K562 (cell line): ENCODE measurements around the gene KRTAP26-1. TPM values are rescaled to one million over a fixed set of nuclear protein-coding genes. Genes with fewer than 3 reads are reported as not detected.

Source experiments
- ATAC-seq: fragments of 200-7000 bp; cut with Tn5 transposase; 3 replicates; pipeline ENCODE4 v1.9.1; 2020; ENCODE audit warnings: moderate library complexity
- BruUV-seq: library from RNA; stranded (reverse); fragments of 400-500 nt; replicated peaks from 2 replicates; lab custom pipeline; 2021; lab: Mats Ljungman, UMichigan
- CTCF ChIA-PET: fragments of 300-600 bp; formaldehyde crosslinking; extraction: SDS; loops from one replicate; lab custom pipeline; 2021; ENCODE audit warnings: low intra/inter-chr PET ratio; lab: Yijun Ruan, JAX
- POLR2A ChIA-PET: fragments of 300-600, 350-650 bp; sonication (Branson Sonifier 250); formaldehyde crosslinking; extraction: SDS; loops from one replicate; lab custom pipeline; 2021; ENCODE audit warnings: antibody characterized with exemption, inconsistent platforms; lab: Yijun Ruan, JAX
- DNase-seq, 4 experiments: peaks; one replicate each; pipeline versions ENCODE4 v3.0.0 to v3.0.0-alpha.2; 2011 to 2018; ENCODE audit warnings: low spot score in 3 of 4, mixed read lengths in 3 of 4; ENCODE audit errors: extremely low read depth in 1 of 4
- FAIRE-seq: peaks from 2 replicates; lab custom pipeline; 2011; peaks lifted over from hg19 to GRCh38; lab: Jason Lieb, UNC
- H2AFZ ChIP-seq: 2 replicates; pipeline ENCODE4 v1.6.0; 2011; ENCODE audit warnings: low read depth, low read length, control low read depth, inconsistent platforms
- H3K27ac ChIP-seq: fragments of 200-600 bp; 3 replicates; pipeline ENCODE4 v1.8.0; 2011; ENCODE audit warnings: low read depth, mild to moderate bottlenecking, control low read depth, inconsistent platforms, low read length, moderate library complexity, mixed read lengths; ENCODE audit errors: extremely low read depth
- H3K27me3 ChIP-seq, 2 experiments: fragments of 300-600 bp in 1 of 2; 2 replicates in 1 of 2; 3 replicates in 1 of 2; pipeline versions ENCODE4 v1.6.0 to v1.8.0; 2011; ENCODE audit warnings: inconsistent platforms in 2 of 2, low read length in 2 of 2, mild to moderate bottlenecking in 1 of 2, mixed read lengths in 1 of 2, moderate library complexity in 1 of 2; ENCODE audit not compliant: control insufficient read depth in 2 of 2, insufficient read depth in 2 of 2
- H3K36me3 ChIP-seq: fragments of 300-600 bp; 3 replicates; pipeline ENCODE4 v1.8.0; 2011; ENCODE audit warnings: mild to moderate bottlenecking, low read length, inconsistent platforms; ENCODE audit not compliant: control insufficient read depth, insufficient read depth
- H3K4me1 ChIP-seq, 2 experiments: fragments of 200-600 bp in 1 of 2; replicated peaks in 1 of 2; 2 replicates in 1 of 2; 3 replicates in 1 of 2; pipeline versions ENCODE4 v1.5.1 to v1.8.0; 2011; ENCODE audit warnings: inconsistent platforms in 2 of 2, low read length in 2 of 2, mild to moderate bottlenecking in 1 of 2, mixed read lengths in 1 of 2, moderate library complexity in 1 of 2; ENCODE audit not compliant: control insufficient read depth in 2 of 2, insufficient read depth in 2 of 2
- H3K4me2 ChIP-seq: 2 replicates; pipeline ENCODE4 v1.6.1; 2011; ENCODE audit warnings: low read length, control low read depth, inconsistent platforms, mixed read lengths; ENCODE audit not compliant: insufficient read depth
- H3K4me3 ChIP-seq: fragments of 200-600 bp; sonication (generic), shearing (Covaris generic); 2 replicates; pipeline ENCODE4 v1.5.1; 2016; ENCODE audit warnings: control low read depth, inconsistent platforms
- H3K79me2 ChIP-seq: fragments of 200-600 bp; 3 replicates; pipeline ENCODE4 v1.8.0; 2011; ENCODE audit warnings: low read length, inconsistent platforms; ENCODE audit not compliant: control insufficient read depth, insufficient read depth
- H3K9ac ChIP-seq, 2 experiments: 2 replicates each; pipeline versions ENCODE4 v1.6.0 to v1.6.1; 2011; ENCODE audit warnings: low read depth in 2 of 2, low read length in 2 of 2, control low read depth in 1 of 2, inconsistent platforms in 1 of 2, mild to moderate bottlenecking in 1 of 2, mixed read lengths in 1 of 2; ENCODE audit not compliant: insufficient read depth in 1 of 2
- H3K9me1 ChIP-seq: one replicate; pipeline ENCODE4 v1.6.0; 2011; ENCODE audit warnings: inconsistent platforms, mild to moderate bottlenecking, low read length, moderate library complexity; ENCODE audit not compliant: control insufficient read depth, insufficient read depth
- H3K9me3 ChIP-seq: replicated peaks from 2 replicates; pipeline ENCODE4 v1.5.1; 2011; ENCODE audit warnings: low read depth, low read length, inconsistent platforms; ENCODE audit not compliant: control insufficient read depth, insufficient read depth
- H4K20me1 ChIP-seq: replicated peaks from 2 replicates; pipeline ENCODE4 v1.6.1; 2011; ENCODE audit warnings: low read length, inconsistent platforms, mixed read lengths; ENCODE audit not compliant: control insufficient read depth, insufficient read depth
- EP400 ChIP-seq: fragments of 450-650 bp; IDR thresholded peaks from 2 replicates; pipeline ENCODE4 v1.6.1; 2017; ENCODE audit warnings: antibody characterized with exemption, mild to moderate bottlenecking, moderate library complexity
- HMGN3 ChIP-seq: IDR thresholded peaks from 2 replicates; pipeline ENCODE4 v1.6.1; 2011; ENCODE audit warnings: borderline replicate concordance, low read depth, mild to moderate bottlenecking, mixed read lengths, low read length; ENCODE audit not compliant: insufficient read length; ENCODE audit errors: extremely low read depth
- SP1 ChIP-seq: sonication (generic); formaldehyde crosslinking; IDR thresholded peaks from 2 replicates; pipeline ENCODE4 v1.8.1; 2022; ENCODE audit warnings: mild to moderate bottlenecking, missing genetic modification reagents
- TEAD2 ChIP-seq: fragments of 450-650 bp; IDR thresholded peaks from 2 replicates; pipeline ENCODE4 v1.6.1; 2016; ENCODE audit warnings: missing genetic modification characterization, control low read depth, missing compliant biosample characterization
- ZNF354B ChIP-seq: fragments of 250-450 bp; sonication (Bioruptor Pico); IDR thresholded peaks from 2 replicates; pipeline ENCODE4 v1.4.0; 2020
- ZNF551 ChIP-seq: fragments of 250-450 bp; sonication (Bioruptor Pico); IDR thresholded peaks from 2 replicates; pipeline ENCODE4 v1.5.0; 2021; ENCODE audit warnings: mild to moderate bottlenecking, moderate library complexity
- ZNF583 ChIP-seq: fragments of 250-450 bp; sonication (Bioruptor Pico); IDR thresholded peaks from 2 replicates; pipeline ENCODE4 v1.4.0; 2020
- ZZZ3 ChIP-seq: fragments of 450-650 bp; IDR thresholded peaks from 2 replicates; pipeline ENCODE4 v1.6.1; 2016; ENCODE audit warnings: antibody characterized with exemption, mild to moderate bottlenecking, moderate library complexity
- WGBS: fragments of 100-300 bp; shearing (Covaris generic); methylation state at CpG from one replicate; pipeline ENCODE4 v1.1.6; 2016; ENCODE audit warnings: low coverage, mixed read lengths; ENCODE audit not compliant: insufficient coverage; ENCODE audit errors: missing lambda C conversion rate; 5-methylcytosine and 5-hydroxymethylcytosine counted together
- in situ Hi-C: fragments of 300-500 bp; cut with MboI; formaldehyde crosslinking; loops from 4 replicates; pipeline ENCODE4 v1.15.0; 2018; ENCODE audit warnings: inconsistent platforms, mixed read lengths
- intact Hi-C: fragments of 100-400 bp; cut with micrococcal nuclease; formaldehyde crosslinking; loops from 2 replicates; pipeline ENCODE4 v1.14.2; 2022
- polyA plus RNA-seq, 8 experiments: library from polyadenylated mRNA; depleted of rRNA in 4 of 8; stranded (reverse) in 5 of 8; unstranded in 3 of 8; fragments of >200 nt; fragmentation: Nextera tagmentation in 2 of 8; fragmentation: Illumina TruSeq in 1 of 8; extraction: Ambion mirVana in 2 of 8; extraction: Trizol in 1 of 8; gene quantifications; 2 replicates each; pipeline versions ENCODE4 v1.2.1 to v1.2.3, GENCODE V29; 2011 to 2014; ENCODE audit warnings: inconsistent platforms in 1 of 8, missing spikeins in 1 of 8
- total RNA-seq, 7 experiments: library from RNA; depleted of rRNA in 6 of 7; stranded (reverse); fragments of >200 nt in 6 of 7; fragmentation: Illumina TruSeq in 2 of 7; extraction: Trizol in 2 of 7; gene quantifications; 2 replicates each; pipeline versions ENCODE4 v1.2.1 to v1.2.3, GENCODE V29; 2011 to 2021; ENCODE audit warnings: low replicate concordance in 1 of 7
- TF ChIP-seq, protein P1 (sequence below): sonication (generic); formaldehyde crosslinking; IDR thresholded peaks from 2 replicates; pipeline ENCODE4 v1.8.0; 2022; ENCODE audit warnings: mild to moderate bottlenecking, missing genetic modification reagents
- TF ChIP-seq, protein P2 (sequence below): fragments of 450-650 bp; IDR thresholded peaks from 2 replicates; pipeline ENCODE4 v1.6.1; 2016; ENCODE audit warnings: mild to moderate bottlenecking, moderate library complexity

The KRTAP26-1 gene
- total and polyA plus RNA-seq, 9 of the 15 experiments (the other 6 are each of a cell fraction or from before 2014, with no cell fraction given): not detected

GRCh38 chr21:30282850-30283249, 37.3 kb downstream of the KRTAP26-1 start, which contains the start of gene KRTAP24-1 (continued):
- TF ChIP-seq, protein P1, sequence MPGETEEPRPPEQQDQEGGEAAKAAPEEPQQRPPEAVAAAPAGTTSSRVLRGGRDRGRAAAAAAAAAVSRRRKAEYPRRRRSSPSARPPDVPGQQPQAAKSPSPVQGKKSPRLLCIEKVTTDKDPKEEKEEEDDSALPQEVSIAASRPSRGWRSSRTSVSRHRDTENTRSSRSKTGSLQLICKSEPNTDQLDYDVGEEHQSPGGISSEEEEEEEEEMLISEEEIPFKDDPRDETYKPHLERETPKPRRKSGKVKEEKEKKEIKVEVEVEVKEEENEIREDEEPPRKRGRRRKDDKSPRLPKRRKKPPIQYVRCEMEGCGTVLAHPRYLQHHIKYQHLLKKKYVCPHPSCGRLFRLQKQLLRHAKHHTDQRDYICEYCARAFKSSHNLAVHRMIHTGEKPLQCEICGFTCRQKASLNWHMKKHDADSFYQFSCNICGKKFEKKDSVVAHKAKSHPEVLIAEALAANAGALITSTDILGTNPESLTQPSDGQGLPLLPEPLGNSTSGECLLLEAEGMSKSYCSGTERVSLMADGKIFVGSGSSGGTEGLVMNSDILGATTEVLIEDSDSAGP: no peak
- TF ChIP-seq TEAD2 (tag) (no peak), ZNF551 (CRISPR knock-in tag) (no peak), ZNF583 (CRISPR knock-in tag) (no peak), HMGN3 (no peak), EP400 (no peak), SP1 (no peak)
- TF ChIP-seq, all 486 proteins: peak for 0

DNA sequence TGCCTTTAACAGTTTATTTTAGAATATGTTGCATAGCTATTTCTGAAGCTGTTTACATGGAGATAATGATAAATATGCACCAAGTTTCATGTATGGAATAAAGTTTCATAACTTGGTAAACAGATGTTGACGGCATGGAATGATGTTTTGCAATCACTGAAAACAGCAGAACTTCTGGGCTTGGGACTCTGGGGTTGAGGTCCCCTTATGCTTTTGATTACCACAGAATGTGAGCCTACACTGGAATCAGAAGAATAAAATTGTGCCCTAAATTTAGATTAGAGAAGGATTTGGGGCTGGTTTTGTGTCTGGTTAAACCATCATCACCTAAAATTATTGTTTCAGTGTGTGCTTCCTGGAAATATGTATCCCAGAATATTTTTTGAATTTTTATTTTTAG, 48.5 kb downstream of the KRTAP26-1 start:
- no peak for ATAC-seq
- Histone ChIP-seq H3K27me3 (no peaks in the 10 kb centered on the region), H3K27ac (no peak overlapping the region), H3K9me1 (no peaks in the 10 kb centered on the region), H3K36me3 (no peaks in the 10 kb centered on the region), H3K79me2 (no peaks in the 10 kb centered on the region), H3K9ac (no peak overlapping the region), H3K9me3 (no peaks in the 10 kb centered on the region; the same call in 1 of the 2 replicates), H3K4me1 (no peaks in the 10 kb centered on the region), H2AFZ (no peak overlapping the region), H4K20me1 (no peaks in the 10 kb centered on the region), H3K4me3 (no peak overlapping the region), H3K4me2 (no peak overlapping the region)
- POLR2A ChIA-PET: no interaction called here
- 0% methylated on average over 1 of the region's 1 CpG for WGBS
- intact Hi-C loops: no loop called here
- FAIRE-seq: no peak
- in situ Hi-C loops: no loop called here
- CTCF ChIA-PET: no interaction called here
- no TSS peak for BruUV-seq
- DNase-seq: no peak
- no peak for TF ChIP-seq ZZZ3
- no peak for TF ChIP-seq ZNF354B (CRISPR knock-in tag)
- TF ChIP-seq, protein P2, sequence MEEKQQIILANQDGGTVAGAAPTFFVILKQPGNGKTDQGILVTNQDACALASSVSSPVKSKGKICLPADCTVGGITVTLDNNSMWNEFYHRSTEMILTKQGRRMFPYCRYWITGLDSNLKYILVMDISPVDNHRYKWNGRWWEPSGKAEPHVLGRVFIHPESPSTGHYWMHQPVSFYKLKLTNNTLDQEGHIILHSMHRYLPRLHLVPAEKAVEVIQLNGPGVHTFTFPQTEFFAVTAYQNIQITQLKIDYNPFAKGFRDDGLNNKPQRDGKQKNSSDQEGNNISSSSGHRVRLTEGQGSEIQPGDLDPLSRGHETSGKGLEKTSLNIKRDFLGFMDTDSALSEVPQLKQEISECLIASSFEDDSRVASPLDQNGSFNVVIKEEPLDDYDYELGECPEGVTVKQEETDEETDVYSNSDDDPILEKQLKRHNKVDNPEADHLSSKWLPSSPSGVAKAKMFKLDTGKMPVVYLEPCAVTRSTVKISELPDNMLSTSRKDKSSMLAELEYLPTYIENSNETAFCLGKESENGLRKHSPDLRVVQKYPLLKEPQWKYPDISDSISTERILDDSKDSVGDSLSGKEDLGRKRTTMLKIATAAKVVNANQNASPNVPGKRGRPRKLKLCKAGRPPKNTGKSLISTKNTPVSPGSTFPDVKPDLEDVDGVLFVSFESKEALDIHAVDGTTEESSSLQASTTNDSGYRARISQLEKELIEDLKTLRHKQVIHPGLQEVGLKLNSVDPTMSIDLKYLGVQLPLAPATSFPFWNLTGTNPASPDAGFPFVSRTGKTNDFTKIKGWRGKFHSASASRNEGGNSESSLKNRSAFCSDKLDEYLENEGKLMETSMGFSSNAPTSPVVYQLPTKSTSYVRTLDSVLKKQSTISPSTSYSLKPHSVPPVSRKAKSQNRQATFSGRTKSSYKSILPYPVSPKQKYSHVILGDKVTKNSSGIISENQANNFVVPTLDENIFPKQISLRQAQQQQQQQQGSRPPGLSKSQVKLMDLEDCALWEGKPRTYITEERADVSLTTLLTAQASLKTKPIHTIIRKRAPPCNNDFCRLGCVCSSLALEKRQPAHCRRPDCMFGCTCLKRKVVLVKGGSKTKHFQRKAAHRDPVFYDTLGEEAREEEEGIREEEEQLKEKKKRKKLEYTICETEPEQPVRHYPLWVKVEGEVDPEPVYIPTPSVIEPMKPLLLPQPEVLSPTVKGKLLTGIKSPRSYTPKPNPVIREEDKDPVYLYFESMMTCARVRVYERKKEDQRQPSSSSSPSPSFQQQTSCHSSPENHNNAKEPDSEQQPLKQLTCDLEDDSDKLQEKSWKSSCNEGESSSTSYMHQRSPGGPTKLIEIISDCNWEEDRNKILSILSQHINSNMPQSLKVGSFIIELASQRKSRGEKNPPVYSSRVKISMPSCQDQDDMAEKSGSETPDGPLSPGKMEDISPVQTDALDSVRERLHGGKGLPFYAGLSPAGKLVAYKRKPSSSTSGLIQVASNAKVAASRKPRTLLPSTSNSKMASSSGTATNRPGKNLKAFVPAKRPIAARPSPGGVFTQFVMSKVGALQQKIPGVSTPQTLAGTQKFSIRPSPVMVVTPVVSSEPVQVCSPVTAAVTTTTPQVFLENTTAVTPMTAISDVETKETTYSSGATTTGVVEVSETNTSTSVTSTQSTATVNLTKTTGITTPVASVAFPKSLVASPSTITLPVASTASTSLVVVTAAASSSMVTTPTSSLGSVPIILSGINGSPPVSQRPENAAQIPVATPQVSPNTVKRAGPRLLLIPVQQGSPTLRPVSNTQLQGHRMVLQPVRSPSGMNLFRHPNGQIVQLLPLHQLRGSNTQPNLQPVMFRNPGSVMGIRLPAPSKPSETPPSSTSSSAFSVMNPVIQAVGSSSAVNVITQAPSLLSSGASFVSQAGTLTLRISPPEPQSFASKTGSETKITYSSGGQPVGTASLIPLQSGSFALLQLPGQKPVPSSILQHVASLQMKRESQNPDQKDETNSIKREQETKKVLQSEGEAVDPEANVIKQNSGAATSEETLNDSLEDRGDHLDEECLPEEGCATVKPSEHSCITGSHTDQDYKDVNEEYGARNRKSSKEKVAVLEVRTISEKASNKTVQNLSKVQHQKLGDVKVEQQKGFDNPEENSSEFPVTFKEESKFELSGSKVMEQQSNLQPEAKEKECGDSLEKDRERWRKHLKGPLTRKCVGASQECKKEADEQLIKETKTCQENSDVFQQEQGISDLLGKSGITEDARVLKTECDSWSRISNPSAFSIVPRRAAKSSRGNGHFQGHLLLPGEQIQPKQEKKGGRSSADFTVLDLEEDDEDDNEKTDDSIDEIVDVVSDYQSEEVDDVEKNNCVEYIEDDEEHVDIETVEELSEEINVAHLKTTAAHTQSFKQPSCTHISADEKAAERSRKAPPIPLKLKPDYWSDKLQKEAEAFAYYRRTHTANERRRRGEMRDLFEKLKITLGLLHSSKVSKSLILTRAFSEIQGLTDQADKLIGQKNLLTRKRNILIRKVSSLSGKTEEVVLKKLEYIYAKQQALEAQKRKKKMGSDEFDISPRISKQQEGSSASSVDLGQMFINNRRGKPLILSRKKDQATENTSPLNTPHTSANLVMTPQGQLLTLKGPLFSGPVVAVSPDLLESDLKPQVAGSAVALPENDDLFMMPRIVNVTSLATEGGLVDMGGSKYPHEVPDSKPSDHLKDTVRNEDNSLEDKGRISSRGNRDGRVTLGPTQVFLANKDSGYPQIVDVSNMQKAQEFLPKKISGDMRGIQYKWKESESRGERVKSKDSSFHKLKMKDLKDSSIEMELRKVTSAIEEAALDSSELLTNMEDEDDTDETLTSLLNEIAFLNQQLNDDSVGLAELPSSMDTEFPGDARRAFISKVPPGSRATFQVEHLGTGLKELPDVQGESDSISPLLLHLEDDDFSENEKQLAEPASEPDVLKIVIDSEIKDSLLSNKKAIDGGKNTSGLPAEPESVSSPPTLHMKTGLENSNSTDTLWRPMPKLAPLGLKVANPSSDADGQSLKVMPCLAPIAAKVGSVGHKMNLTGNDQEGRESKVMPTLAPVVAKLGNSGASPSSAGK: no peak
